Kidney (tissue), 14 donors: ENCODE measurements around the gene CWC15. TPM values are rescaled to one million over a fixed set of nuclear protein-coding genes. Genes with fewer than 3 reads are reported as not detected.
"Not testable (repeated sequence)": the region's sequence is repeated elsewhere in the genome, so short reads cannot be mapped to it uniquely, and the experiment has no call there.

ENCODE experiments used
- DNase-seq, 5 donors: peaks; one replicate each; pipeline ENCODE4 v3.0.0-alpha.2; 2013 to 2020
- FAIRE-seq: peaks from 2 replicates; lab custom pipeline; 2012; peaks lifted over from hg19 to GRCh38; lab: Jason Lieb, UNC
- H3K27ac ChIP-seq, 2 donors: one replicate each; pipeline ENCODE4 v1.7.0; 2013; ENCODE audit warnings: low read depth in 2 of 2, low read length in 2 of 2, inconsistent platforms in 1 of 2
- H3K27me3 ChIP-seq: one replicate; pipeline ENCODE4 v1.7.1; 2013; ENCODE audit warnings: low read length, inconsistent platforms; ENCODE audit not compliant: control insufficient read depth, insufficient read depth
- H3K36me3 ChIP-seq, 3 donors: one replicate each; pipeline versions ENCODE4 v1.7.0 to v1.7.1; 2013; ENCODE audit warnings: low read length in 3 of 3, control low read depth in 1 of 3, inconsistent platforms in 1 of 3; ENCODE audit not compliant: insufficient read depth in 3 of 3, control insufficient read depth in 2 of 3
- H3K4me1 ChIP-seq, 3 donors: one replicate each; pipeline versions ENCODE4 v1.7.0 to v1.7.1; 2013; ENCODE audit warnings: low read length in 3 of 3, inconsistent platforms in 1 of 3, low read depth in 1 of 3; ENCODE audit not compliant: control insufficient read depth in 2 of 3, insufficient read depth in 2 of 3
- H3K4me3 ChIP-seq, 3 donors: one replicate each; pipeline versions ENCODE4 v1.7.0 to v1.8.1; 2013; ENCODE audit warnings: low read length in 3 of 3, control low read depth in 1 of 3, inconsistent platforms in 1 of 3
- H3K9ac ChIP-seq, 3 donors: one replicate each; pipeline versions ENCODE4 v1.7.0 to v1.7.1; 2013; ENCODE audit warnings: low read length in 3 of 3, control low read depth in 1 of 3, inconsistent platforms in 1 of 3
- H3K9me3 ChIP-seq, 3 donors: one replicate each; pipeline versions ENCODE4 v1.7.0 to v1.7.1; 2013; ENCODE audit warnings: low read length in 3 of 3, control low read depth in 1 of 3, inconsistent platforms in 1 of 3; ENCODE audit not compliant: control insufficient read depth in 2 of 3, insufficient read depth in 1 of 3
- CTCF ChIP-seq: IDR thresholded peaks from 3 replicates; pipeline ENCODE4 v1.5.1; 2012; ENCODE audit warnings: mild to moderate bottlenecking, moderate library complexity, borderline replicate concordance; ENCODE audit not compliant: insufficient read depth; ENCODE audit errors: extremely low read depth
- intact Hi-C: fragments of 100-400 bp; cut with DNase I; formaldehyde crosslinking; loops from one replicate; pipeline ENCODE4 v1.11.1; 2022
- polyA plus RNA-seq: library from polyadenylated mRNA; stranded (reverse); fragments of 350-450 nt; fragmentation: Illumina TruSeq; extraction: RNeasy Lipid Tissue Mini Kit (QIAGEN cat#74804); gene quantifications from one replicate; pipeline ENCODE4 v1.2.3, GENCODE V29; 2014; ENCODE audit warnings: low read depth, low replicate concordance; ENCODE audit not compliant: insufficient read depth
- total RNA-seq: library from RNA; stranded (reverse); fragmentation: NEBNext Ultra II Directional; extraction: Animal tissue kit (Norgen Biotek cat#: 25700); gene quantifications from one replicate; pipeline ENCODE4 v1.2.1, GENCODE V29; 2021
- donor health status: control.
- donor health status: control.
- donor health status: control.
- donor health status: control.
- donor health status: control.
- donor health status: DM: yes; HTN: yes; CAD: no.
- donor health status: Normal renal cell carcinoma (clear cell type).

The CWC15 gene
- total and polyA plus RNA-seq, 2 donors from 2014 or later, result 61.7 to 87.5 TPM

GRCh38 chr11:94923004-94923334 lies 50.4 kb downstream of the CWC15 start:
- H3K4me1 ChIP-seq, result peaks cover 13 to 22% (median 17%) of the 10 kb centered on the region in 3 donors
- H3K4me3 ChIP-seq, result no peak overlapping the region
- no peak overlapping the region for H3K9ac ChIP-seq
- H3K27ac ChIP-seq, result no peak overlapping the region
- H3K27me3 ChIP-seq, result no peaks in the 10 kb centered on the region
- DNase-seq (no peak), FAIRE-seq (no peak)
- no peaks in the 10 kb centered on the region for H3K36me3 ChIP-seq
- intact Hi-C loops, result no loop called here
- TF ChIP-seq CTCF, result no peak
- no peaks in the 10 kb centered on the region for H3K9me3 ChIP-seq

GRCh38 chr11:94922321-94923003 lies 50.9 kb downstream of the CWC15 start:
- no peak overlapping the region for H3K27ac ChIP-seq
- no peaks in the 10 kb centered on the region for H3K27me3 ChIP-seq
- FAIRE-seq (no peak), DNase-seq (no peak)
- TF ChIP-seq CTCF, result no peak
- H3K9me3 ChIP-seq, result no peaks in the 10 kb centered on the region
- H3K9ac ChIP-seq, result no peak overlapping the region
- H3K36me3 ChIP-seq, result no peaks in the 10 kb centered on the region
- intact Hi-C loops, result no loop called here
- H3K4me1 ChIP-seq, result peaks cover 10 to 17% (median 12%) of the 10 kb centered on the region in 3 donors
- H3K4me3 ChIP-seq, result no peak overlapping the region

- no peaks in the 10 kb centered on the region for H3K9me3 ChIP-seq
- H3K4me3 ChIP-seq, result no peak overlapping the region
- no peaks in the 10 kb centered on the region for H3K36me3 ChIP-seq
- H3K27me3 ChIP-seq, result no peaks in the 10 kb centered on the region
- no peak overlapping the region for H3K9ac ChIP-seq
- no peak overlapping the region for H3K27ac ChIP-seq
- DNase-seq (no peak), FAIRE-seq (no peak)
- peaks cover 0 to 2% (median 2%) of the 10 kb centered on the region in 3 donors for H3K4me1 ChIP-seq
- intact Hi-C loops, result no loop called here
- TF ChIP-seq CTCF, result no peak
Observed at GRCh38 chr11:94920311-94920710, 53.0 kb downstream of the CWC15 start.

- H3K4me1 ChIP-seq, H3K36me3 ChIP-seq, DNase-seq, H3K27ac ChIP-seq, H3K9ac ChIP-seq, H3K9me3 ChIP-seq, FAIRE-seq, H3K27me3 ChIP-seq, H3K4me3 ChIP-seq, intact Hi-C loops: not testable (repeated sequence)
Observed at GRCh38 chr11:94913718-94914394, 59.5 kb downstream of the CWC15 start.
